CD4-positive, alpha-beta T cell treated with Interleukin-12 subunit alpha and Interleukin-12 subunit beta, for 1 hour (primary cell): ENCODE results near the gene PARD3.
"Not testable (repeated sequence)": the region's sequence is repeated elsewhere in the genome, so short reads cannot be mapped to it uniquely, and the experiment has no call there.

Source experiments
- DNase-seq: peaks from one replicate; pipeline ENCODE4 v3.0.0-alpha.2; 2020

Gene PARD3

GRCh38 chr10:34815185-34816084 is at the start of gene PARD3:
Gene PARD3 (minus strand): TSS chr10:34815296. CDS start chr10:34814995, 301 bp downstream.
- DNase-seq, result no peak

DNA sequence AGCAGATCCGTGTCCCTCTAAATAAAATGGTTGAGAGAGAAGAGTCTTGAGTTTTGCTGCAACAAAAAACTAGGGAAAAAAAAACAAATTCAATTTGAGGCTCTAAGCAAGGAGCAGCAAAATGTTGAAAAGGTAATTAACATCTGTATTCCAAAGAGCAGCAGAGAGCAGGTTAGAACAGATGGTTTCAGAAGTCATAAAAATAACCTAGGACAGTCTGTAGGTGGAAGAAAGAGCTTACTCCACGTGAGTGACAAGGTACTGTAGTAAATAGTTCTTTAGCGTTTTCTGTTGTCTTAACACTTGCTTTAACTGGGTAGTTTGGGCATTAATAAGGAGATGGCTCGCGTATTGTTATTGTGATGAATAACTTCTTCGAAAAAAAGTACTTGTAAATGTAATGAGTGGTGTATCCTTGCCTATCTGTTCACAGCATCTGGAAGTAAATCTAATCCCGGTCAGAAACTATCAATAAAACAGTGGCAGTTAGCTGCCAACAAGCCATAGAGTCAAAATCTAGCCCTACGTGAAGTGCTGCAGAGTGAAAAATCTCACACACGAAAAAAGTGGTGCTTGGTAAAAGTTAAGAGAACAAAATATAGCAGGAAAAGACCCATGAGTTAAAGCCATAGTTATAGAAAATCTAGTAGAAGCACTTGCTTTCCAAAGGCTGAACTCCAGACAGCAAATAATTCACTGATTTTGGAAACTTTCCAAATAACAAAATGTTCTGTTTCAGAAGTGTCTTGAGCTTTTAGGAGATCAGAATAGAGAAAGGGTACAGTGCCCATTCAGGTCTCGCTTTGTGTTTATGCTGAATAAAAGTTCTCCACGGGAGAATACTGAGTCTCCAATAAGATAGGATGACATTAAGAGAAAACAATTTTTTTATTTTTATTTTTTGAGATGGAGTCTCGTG is 49.3 kb upstream of the PARD3 start:
- DNase-seq, result no peak

GRCh38 chr10:34862892-34863291 is 47.8 kb upstream of the PARD3 start:
- no peak for DNase-seq

DNA sequence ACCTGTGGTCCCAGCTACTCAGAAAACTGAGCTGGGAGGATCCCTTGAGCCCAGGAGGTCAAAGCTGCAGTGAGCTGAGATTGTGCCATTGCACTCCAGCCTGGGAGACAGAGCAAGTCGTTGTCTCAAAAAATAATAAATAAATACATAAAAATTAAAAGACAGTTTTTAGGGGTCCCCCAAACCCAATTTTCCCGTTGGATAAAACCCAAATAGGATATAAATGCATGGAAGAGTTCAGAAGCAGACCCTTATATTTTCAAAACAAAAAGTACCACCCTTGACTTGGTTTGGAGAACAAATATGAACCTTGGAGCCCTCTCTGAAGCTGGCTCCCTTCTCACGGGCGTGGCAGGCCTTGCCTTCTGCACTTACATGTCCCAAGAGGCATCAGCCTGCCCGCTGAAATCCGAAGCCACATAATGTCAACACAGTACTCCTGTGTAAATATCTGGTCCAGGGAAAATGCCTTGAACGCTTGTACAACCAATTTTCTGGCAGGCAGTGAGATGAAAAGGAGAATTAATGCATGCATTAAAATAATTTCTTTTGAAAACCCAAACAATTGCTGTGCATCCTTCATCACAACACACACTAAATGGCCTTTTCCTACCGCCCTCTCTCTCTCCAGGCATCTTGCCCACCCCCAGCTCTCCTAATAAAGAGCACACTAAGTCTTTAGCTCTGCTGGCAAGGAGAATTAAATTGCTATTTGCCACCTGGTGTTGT is 46.4 kb upstream of the PARD3 start:
- no peak for DNase-seq

DNA sequence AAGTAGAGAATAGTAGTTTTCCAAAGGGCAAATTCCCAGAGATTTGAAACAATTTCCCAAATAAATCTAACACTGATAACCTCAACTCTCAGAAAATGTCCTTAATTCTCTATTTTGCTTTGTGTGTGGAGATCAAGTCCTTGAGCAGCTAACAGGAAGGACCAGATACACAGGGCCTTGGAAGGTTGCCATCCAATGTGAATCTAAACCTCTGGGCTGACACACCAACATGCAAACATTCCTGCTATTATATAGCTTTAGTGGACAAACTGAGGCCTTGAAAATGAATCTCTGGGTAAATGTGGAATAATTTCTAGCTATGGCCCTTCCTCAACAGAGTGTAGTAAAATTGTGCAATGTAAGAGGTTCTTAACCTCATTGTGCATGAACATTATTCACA is 44.1 kb upstream of the PARD3 start:
- no peak for DNase-seq

GRCh38 chr10:34858003-34858402 is 42.9 kb upstream of the PARD3 start:
- DNase-seq, result no peak

GRCh38 chr10:34854147-34854601 is 39.1 kb upstream of the PARD3 start:
- no peak for DNase-seq

GRCh38 chr10:34853357-34853756 is 38.3 kb upstream of the PARD3 start:
- no peak for DNase-seq

- no peak for DNase-seq
Observed at GRCh38 chr10:34850558-34850957, 35.5 kb upstream of the PARD3 start.

DNA sequence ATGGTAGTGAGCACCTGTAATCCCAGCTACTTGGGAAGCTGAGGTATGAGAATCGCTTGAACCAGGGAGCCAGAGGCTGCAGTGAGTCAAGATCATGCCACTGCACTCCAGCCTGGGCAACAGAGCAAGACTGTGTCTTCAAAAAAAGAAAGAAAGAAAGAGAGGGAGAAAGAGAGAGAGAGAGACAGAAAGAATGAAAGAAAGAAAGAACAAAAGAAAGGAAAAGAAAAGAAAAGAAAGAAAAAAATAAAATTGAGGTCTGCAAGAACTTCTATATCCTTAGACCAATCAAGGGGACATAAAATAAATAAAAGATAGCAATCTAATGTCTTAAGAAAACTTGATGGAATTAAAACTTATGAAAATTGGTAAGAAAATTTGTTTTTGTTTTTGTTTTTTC is 34.9 kb upstream of the PARD3 start:
- no peak for DNase-seq

- DNase-seq, result no peak
Observed at GRCh38 chr10:34845070-34845469, 30.0 kb upstream of the PARD3 start.

DNA sequence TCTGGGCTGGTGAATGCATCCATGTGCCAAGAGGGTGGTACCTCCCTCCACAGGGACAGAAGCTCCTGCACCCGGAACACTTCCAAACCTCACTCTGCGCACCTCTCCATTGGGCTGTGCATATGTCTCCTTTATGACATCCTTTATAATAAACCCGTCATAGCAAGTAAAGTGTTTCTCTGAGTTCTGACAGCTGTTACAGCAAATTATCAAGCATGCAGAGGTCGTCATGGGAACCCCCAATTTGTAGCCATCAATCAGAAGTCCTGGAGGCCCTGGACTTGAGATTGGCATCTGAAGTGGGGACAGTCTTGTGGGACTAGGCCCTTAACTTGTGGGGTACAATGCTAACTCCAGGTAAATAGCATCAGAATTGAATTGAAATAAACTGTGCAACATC is 29.4 kb upstream of the PARD3 start:
- DNase-seq, result no peak

DNA sequence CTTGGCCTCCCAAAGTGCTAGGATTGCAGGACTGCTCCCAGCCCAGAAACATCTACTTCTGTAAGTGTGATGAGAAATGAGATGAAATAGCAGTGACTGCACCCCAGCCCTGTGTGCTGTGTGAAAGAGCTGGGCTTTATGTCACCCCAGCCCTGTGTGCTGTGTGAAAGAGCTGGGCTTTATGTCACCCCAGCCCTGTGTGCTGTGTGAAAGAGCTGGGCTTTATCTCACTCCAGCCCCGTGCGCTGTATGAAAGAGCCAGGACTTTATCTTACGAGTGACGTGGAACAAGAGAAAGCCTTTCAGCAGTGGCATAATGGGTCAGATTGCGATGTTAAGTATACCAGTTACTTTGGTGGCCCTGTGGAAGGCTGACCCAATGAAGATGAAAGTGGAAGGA is 28.4 kb upstream of the PARD3 start:
- not testable (repeated sequence) for DNase-seq

DNA sequence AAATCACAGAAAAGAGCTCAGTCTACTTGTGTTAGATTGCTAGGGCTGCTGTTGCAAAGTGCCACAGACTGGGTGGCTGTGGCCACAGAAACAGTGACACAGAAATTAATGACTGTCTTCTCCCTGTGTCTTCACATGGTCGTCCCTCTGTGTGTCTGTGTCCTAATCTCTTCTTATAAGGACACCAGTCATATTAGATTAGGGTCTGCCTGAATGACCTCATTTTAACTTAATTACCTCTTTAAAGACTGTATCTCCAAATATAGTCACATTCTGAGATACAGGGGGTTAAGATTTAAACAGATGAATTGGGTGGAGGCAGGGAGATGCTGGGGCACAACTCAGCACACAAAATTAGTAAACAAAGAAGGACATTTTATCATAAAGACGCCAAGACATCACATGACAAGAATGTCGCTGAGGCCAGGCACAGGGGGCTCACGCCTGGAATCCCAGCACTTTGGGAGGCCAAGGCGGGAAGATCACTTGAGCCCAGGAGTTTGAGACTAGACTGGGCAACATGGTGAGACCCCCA is 23.3 kb upstream of the PARD3 start:
- no peak for DNase-seq

GRCh38 chr10:34835908-34836508 is 20.9 kb upstream of the PARD3 start:
- DNase-seq, result no peak

DNA sequence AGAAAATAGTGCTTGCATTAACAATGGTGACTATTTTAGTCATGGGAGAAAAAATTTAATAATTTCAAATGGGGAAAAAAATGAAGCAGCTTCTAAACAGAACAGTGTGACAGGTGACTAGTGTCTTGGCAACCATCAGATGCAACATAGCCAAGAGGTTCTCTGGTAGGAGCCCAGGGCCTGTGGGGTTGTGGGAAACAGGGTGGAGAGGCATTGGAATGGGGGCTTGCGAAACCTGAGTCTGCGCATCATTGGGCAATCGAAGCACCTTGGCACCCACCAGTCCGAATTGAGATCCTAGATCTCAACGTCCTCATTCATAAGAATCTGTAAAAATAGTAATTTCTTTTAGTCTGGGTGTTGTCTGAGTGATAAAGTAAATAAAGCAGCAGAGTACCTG is 19.2 kb upstream of the PARD3 start:
- DNase-seq, result no peak

- no peak for DNase-seq
Observed at GRCh38 chr10:34830217-34830822, 15.2 kb upstream of the PARD3 start.

GRCh38 chr10:34826857-34827766 is 12.0 kb upstream of the PARD3 start:
- DNase-seq, result no peak

- DNase-seq, result no peak
Observed at GRCh38 chr10:34826221-34826620, 11.1 kb upstream of the PARD3 start.

DNA sequence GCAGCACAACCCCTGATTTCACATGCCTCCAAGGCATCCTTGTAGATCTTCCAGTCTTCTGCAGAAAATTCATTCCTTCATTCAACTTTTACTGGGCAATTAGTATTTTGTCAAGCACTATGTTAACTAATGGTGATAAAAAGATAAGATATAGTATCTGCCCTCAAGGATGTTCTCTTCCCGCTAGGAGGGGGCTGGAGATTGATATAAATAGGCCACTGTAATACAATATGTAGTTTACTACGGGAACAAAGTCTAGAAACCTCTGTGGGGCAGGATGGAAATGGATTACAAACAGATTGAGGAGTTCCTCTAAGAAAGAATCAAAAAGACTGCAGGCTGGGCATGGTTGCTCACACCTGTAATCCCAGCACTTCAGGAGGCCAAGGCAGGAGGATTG is 10.3 kb upstream of the PARD3 start:
- no peak for DNase-seq

DNA sequence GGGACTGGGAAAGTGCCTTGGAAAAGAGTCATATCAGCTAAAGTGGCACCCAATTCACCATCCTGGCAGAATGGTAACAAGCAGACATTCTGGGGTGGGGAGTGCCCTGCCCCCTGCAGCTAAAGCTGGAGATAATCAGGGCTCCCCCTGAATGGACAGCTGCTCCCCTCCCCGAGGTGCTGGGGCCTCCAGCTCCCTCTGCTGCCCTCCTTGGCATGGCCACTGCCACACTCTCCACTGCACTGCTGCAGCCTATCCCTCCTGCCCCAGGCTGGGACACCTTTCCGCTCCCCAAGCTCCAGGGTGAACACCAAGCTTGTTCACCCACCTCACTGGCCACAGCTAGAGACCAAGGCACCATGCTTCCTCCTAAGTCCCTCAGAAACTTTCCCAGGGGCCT is 9.8 kb upstream of the PARD3 start:
- no peak for DNase-seq
